DOHH2 (cell line): ENCODE measurements around the gene MRPL1.

Source experiments
- H3F3A ChIP-seq: fragments of 200-600 bp; sonication (generic), shearing (Covaris generic); 2 replicates; pipeline ENCODE4 v1.6.0; 2016; ENCODE audit warnings: antibody characterized with exemption, mild to moderate bottlenecking; ENCODE audit not compliant: control insufficient read depth, insufficient read depth
- H3K27ac ChIP-seq: fragments of 200-600 bp; sonication (generic); 2 replicates; pipeline ENCODE4 v1.5.1; 2014; ENCODE audit warnings: low read depth, mild to moderate bottlenecking, low read length, moderate library complexity
- H3K27me3 ChIP-seq: fragments of 200-600 bp; sonication (generic); 2 replicates; pipeline ENCODE4 v1.6.1; 2014; ENCODE audit warnings: mild to moderate bottlenecking, low read length, mixed read lengths; ENCODE audit not compliant: control insufficient read depth
- H3K36me3 ChIP-seq: fragments of 200-600 bp; sonication (generic); 2 replicates; pipeline ENCODE4 v1.6.1; 2014; ENCODE audit warnings: mild to moderate bottlenecking, low read length, moderate library complexity, mixed read lengths; ENCODE audit not compliant: control insufficient read depth
- H3K4me1 ChIP-seq: fragments of 200-600 bp; sonication (generic); 2 replicates; pipeline ENCODE4 v1.6.1; 2014; ENCODE audit warnings: mild to moderate bottlenecking, low read length, mixed read lengths; ENCODE audit not compliant: control insufficient read depth
- H3K4me2 ChIP-seq: fragments of 200-600 bp; sonication (generic); 2 replicates; pipeline ENCODE4 v1.6.0; 2014; ENCODE audit warnings: mild to moderate bottlenecking, low read length, moderate library complexity
- H3K4me3 ChIP-seq: fragments of 200-600 bp; sonication (generic); 2 replicates; pipeline ENCODE4 v1.5.1; 2014; ENCODE audit warnings: mild to moderate bottlenecking, low read length, mixed read lengths
- H3K79me2 ChIP-seq: fragments of 200-600 bp; sonication (generic); 2 replicates; pipeline ENCODE4 v1.6.1; 2014; ENCODE audit warnings: mild to moderate bottlenecking, low read length, mixed read lengths; ENCODE audit not compliant: control insufficient read depth
- H3K9me2 ChIP-seq: fragments of 200-600 bp; sonication (generic); replicated peaks from 2 replicates; pipeline ENCODE4 v1.6.1; 2014; ENCODE audit warnings: mild to moderate bottlenecking, low read length, mixed read lengths; ENCODE audit not compliant: control insufficient read depth
- H3K9me3 ChIP-seq: fragments of 200-600 bp; sonication (generic); 2 replicates; pipeline ENCODE4 v1.6.1; 2014; ENCODE audit warnings: antibody characterized with exemption, low read length, mixed read lengths; ENCODE audit not compliant: control insufficient read depth, insufficient read depth
- H4K20me1 ChIP-seq: fragments of 200-600 bp; sonication (generic); 2 replicates; pipeline ENCODE4 v1.6.0; 2014; ENCODE audit warnings: low read depth, mild to moderate bottlenecking, antibody characterized with exemption, low read length, moderate library complexity; ENCODE audit not compliant: control insufficient read depth, insufficient read depth
- EZH2phosphoT487 ChIP-seq: fragments of 200-600 bp; sonication (generic); IDR thresholded peaks from 2 replicates; pipeline ENCODE4 v1.6.1; 2017; ENCODE audit warnings: borderline replicate concordance, mild to moderate bottlenecking, antibody characterized with exemption, low read length, moderate library complexity, mixed read lengths
- TF ChIP-seq, protein P1 (sequence below): fragments of 200-600 bp; sonication (generic); IDR thresholded peaks from one replicate; pipeline ENCODE4 v1.5.1; 2014; ENCODE audit warnings: antibody characterized with exemption, mild to moderate bottlenecking, low read depth, low read length; ENCODE audit not compliant: poor library complexity, severe bottlenecking

MRPL1 gene

DNA sequence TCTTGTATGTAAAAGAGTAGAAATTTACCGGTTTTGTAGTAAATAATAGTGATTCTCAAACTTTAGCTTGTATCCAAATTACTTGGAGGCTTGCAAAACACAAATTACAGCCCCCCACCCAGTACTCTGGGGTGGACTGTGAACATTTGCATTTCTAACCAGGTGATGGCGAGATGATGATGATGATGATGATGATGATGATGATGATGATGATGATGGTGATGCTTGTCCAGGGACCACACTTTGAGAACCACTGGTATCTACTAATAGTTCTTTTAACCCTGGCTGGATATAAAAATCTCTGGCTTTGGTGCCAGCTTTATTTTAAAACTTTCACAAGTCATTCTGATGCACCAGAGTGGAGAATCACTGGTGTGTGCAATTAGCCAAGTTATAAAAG, 96.3 kb downstream of the MRPL1 start:
- Histone ChIP-seq H3F3A (peaks cover 4% of the 10 kb centered on the region), H3K9me2 (no peaks in the 10 kb centered on the region), H3K27me3 (no peaks in the 10 kb centered on the region), H3K36me3 (peaks cover under 1% of the 10 kb centered on the region; the same call in 1 of the 2 replicates), H3K79me2 (no peaks in the 10 kb centered on the region), H3K4me2 (no peak overlapping the region), H3K9me3 (no peaks in the 10 kb centered on the region), H3K4me1 (no peaks in the 10 kb centered on the region), H3K4me3 (no peak overlapping the region), H3K27ac (no peak overlapping the region), H4K20me1 (no peaks in the 10 kb centered on the region)
- TF ChIP-seq EZH2phosphoT487: no peak
- TF ChIP-seq, protein P1, sequence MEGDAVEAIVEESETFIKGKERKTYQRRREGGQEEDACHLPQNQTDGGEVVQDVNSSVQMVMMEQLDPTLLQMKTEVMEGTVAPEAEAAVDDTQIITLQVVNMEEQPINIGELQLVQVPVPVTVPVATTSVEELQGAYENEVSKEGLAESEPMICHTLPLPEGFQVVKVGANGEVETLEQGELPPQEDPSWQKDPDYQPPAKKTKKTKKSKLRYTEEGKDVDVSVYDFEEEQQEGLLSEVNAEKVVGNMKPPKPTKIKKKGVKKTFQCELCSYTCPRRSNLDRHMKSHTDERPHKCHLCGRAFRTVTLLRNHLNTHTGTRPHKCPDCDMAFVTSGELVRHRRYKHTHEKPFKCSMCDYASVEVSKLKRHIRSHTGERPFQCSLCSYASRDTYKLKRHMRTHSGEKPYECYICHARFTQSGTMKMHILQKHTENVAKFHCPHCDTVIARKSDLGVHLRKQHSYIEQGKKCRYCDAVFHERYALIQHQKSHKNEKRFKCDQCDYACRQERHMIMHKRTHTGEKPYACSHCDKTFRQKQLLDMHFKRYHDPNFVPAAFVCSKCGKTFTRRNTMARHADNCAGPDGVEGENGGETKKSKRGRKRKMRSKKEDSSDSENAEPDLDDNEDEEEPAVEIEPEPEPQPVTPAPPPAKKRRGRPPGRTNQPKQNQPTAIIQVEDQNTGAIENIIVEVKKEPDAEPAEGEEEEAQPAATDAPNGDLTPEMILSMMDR: no peak

DNA sequence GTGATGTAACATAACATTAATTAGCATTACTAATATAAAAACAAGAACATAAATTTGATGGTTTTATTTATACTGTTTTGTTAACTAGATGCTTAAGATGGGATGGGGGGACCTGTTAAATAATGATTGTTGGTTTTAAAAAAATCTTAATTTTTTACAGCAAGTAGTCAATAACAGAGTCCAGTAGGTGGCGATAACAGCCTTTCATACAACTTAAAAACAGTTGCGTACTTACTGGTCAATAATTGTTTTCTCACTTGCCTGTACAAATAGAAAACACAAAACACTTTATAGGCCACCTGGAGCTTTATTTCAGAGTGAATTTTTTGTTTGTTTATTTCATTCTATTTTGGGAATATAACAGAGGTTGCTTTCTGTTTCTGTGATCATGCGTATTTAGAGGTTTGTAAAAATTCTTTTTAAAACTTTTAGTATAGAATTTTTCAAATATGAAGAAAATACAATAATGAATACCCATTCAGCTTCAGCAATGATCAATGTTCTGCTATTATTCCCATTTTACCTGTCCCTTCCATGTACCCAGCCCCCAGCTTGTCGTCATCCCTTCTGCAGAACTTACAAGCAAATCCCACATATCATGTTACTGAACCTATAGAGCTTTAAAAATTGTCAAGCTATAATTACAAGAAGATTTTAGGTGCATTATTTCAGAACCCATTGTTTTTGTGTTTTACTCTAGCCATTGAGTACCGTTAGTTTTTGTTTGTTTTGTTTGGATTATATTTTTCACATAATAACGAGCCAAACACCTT, 97.1 kb downstream of the MRPL1 start:
- Histone ChIP-seq H3K4me3 (no peak overlapping the region), H3K9me2 (no peaks in the 10 kb centered on the region), H3K79me2 (no peaks in the 10 kb centered on the region), H3K27me3 (no peaks in the 10 kb centered on the region), H3K4me1 (no peaks in the 10 kb centered on the region), H3K27ac (no peak overlapping the region), H3K9me3 (no peaks in the 10 kb centered on the region), H3K4me2 (no peak overlapping the region), H3F3A (peaks cover 4% of the 10 kb centered on the region), H4K20me1 (no peaks in the 10 kb centered on the region), H3K36me3 (no peaks in the 10 kb centered on the region)
- TF ChIP-seq EZH2phosphoT487: no peak
- TF ChIP-seq, protein P1: peak; percentile 60

DNA sequence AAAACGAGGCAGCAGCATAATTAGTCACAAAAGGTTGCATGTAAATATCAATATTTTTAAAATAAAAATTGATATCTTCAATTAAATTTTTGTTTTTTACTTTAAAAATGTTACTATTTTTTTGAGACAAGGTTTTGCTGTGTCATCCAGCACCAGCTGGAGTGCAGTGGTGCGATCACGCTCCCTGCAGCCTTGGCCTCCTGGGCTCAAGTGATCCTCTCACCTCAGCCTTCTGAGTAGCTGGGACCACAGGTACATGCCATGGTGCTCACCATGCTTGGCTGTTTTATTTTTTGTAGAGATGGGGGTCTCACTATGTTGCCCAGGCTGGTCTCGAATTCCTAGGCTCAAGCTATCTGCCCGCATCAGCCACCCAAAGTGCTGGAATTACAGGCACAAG, 97.7 kb downstream of the MRPL1 start:
- no peaks in the 10 kb centered on the region for H3K27me3 ChIP-seq
- H3K4me2 ChIP-seq: no peak overlapping the region
- no peak for TF ChIP-seq EZH2phosphoT487
- TF ChIP-seq, protein P1: no peak
- H3K36me3 ChIP-seq: no peaks in the 10 kb centered on the region
- H3K4me1 ChIP-seq: no peaks in the 10 kb centered on the region
- no peaks in the 10 kb centered on the region for H3K9me3 ChIP-seq
- no peaks in the 10 kb centered on the region for H3K79me2 ChIP-seq
- H3F3A ChIP-seq: peaks cover 4% of the 10 kb centered on the region
- H3K4me3 ChIP-seq: no peak overlapping the region
- no peak overlapping the region for H3K27ac ChIP-seq
- no peaks in the 10 kb centered on the region for H4K20me1 ChIP-seq
- H3K9me2 ChIP-seq: no peaks in the 10 kb centered on the region
